Mesodermal cell (in vitro differentiated cells): ENCODE results near the gene SORCS2.

Source experiments
- H3K27ac ChIP-seq: 2 replicates; pipeline ENCODE4 v1.7.0; 2013; ENCODE audit warnings: mild to moderate bottlenecking, low read depth, low read length, moderate library complexity; ENCODE audit not compliant: severe bottlenecking
- H3K36me3 ChIP-seq: 2 replicates; pipeline ENCODE4 v1.7.1; 2013; ENCODE audit warnings: mild to moderate bottlenecking, low read length, moderate library complexity; ENCODE audit not compliant: control insufficient read depth, insufficient read depth
- H3K4me1 ChIP-seq: one replicate; pipeline ENCODE4 v1.7.1; 2013; ENCODE audit warnings: mild to moderate bottlenecking, low read length; ENCODE audit not compliant: insufficient read depth, control insufficient read depth, poor library complexity, severe bottlenecking
- H3K4me3 ChIP-seq: 2 replicates; pipeline ENCODE4 v1.7.0; 2013; ENCODE audit warnings: low read length, control low read depth, mild to moderate bottlenecking; ENCODE audit not compliant: insufficient read depth, poor library complexity, severe bottlenecking; ENCODE audit errors: extremely low read depth
- H3K9me3 ChIP-seq: 2 replicates; pipeline ENCODE4 v1.7.1; 2013; ENCODE audit warnings: mild to moderate bottlenecking, low read length, moderate library complexity; ENCODE audit not compliant: control insufficient read depth
- WGBS, 2 experiments: methylation state at CpG; one replicate each; pipeline ENCODE4 v1.1.5; 2013; ENCODE audit warnings: missing lambda C conversion rate in 2 of 2; ENCODE audit not compliant: insufficient coverage in 2 of 2; 5-methylcytosine and 5-hydroxymethylcytosine counted together

Gene SORCS2

GRCh38 chr4:7342223-7343080 is 150.1 kb downstream of the SORCS2 start:
- WGBS, 2 experiments: 93 to 97% methylated on average over 13 to 18 of the region's 21 CpGs

GRCh38 chr4:7343081-7343655 is 150.8 kb downstream of the SORCS2 start:
- 92 to 94% methylated on average over 17 to 18 of the region's 19 CpGs for WGBS, 2 experiments
- Histone ChIP-seq H3K9me3 (peaks cover 7% of the 10 kb centered on the region), H3K36me3 (no peaks in the 10 kb centered on the region), H3K27ac (no peak overlapping the region), H3K4me3 (no peak overlapping the region), H3K4me1 (no peaks in the 10 kb centered on the region)

More at GRCh38 chr4:7342223-7343080, 150.1 kb downstream of the SORCS2 start:
- Histone ChIP-seq H3K36me3 (no peaks in the 10 kb centered on the region), H3K9me3 (peaks cover 7% of the 10 kb centered on the region), H3K4me3 (no peak overlapping the region), H3K27ac (no peak overlapping the region), H3K4me1 (no peaks in the 10 kb centered on the region)

GRCh38 chr4:7343950-7344349 is 151.6 kb downstream of the SORCS2 start:
- Histone ChIP-seq H3K36me3 (no peaks in the 10 kb centered on the region), H3K4me3 (no peak overlapping the region), H3K4me1 (no peaks in the 10 kb centered on the region), H3K27ac (no peak overlapping the region), H3K9me3 (peaks cover 5% of the 10 kb centered on the region)
- WGBS, 2 experiments: 82 to 98% methylated on average over 6 to 8 of the region's 8 CpGs

- no peak overlapping the region for H3K27ac ChIP-seq
Observed at GRCh38 chr4:7344636-7345155, 152.4 kb downstream of the SORCS2 start.

GRCh38 chr4:7347981-7348380 is 155.6 kb downstream of the SORCS2 start:
- 87 to 100% methylated on average over 4 to 5 of the region's 7 CpGs for WGBS, 2 experiments
- H3K4me1 ChIP-seq: no peaks in the 10 kb centered on the region
- no peak overlapping the region for H3K27ac ChIP-seq
- no peaks in the 10 kb centered on the region for H3K9me3 ChIP-seq
- no peak overlapping the region for H3K4me3 ChIP-seq
- no peaks in the 10 kb centered on the region for H3K36me3 ChIP-seq

More at GRCh38 chr4:7344636-7345155, 152.4 kb downstream of the SORCS2 start:
- Histone ChIP-seq H3K4me1 (no peaks in the 10 kb centered on the region), H3K9me3 (no peaks in the 10 kb centered on the region), H3K36me3 (no peaks in the 10 kb centered on the region), H3K4me3 (no peak overlapping the region)
- 77 to 84% methylated on average over 6 of the region's 10 CpGs for WGBS, 2 experiments

- H3K27ac ChIP-seq: no peak overlapping the region
- WGBS, 2 experiments: 91 to 92% methylated on average over 14 to 18 of the region's 18 CpGs
Observed at GRCh38 chr4:7348946-7349900, 156.9 kb downstream of the SORCS2 start.

GRCh38 chr4:7350396-7350795 is 158.1 kb downstream of the SORCS2 start:
- no peaks in the 10 kb centered on the region for H3K4me1 ChIP-seq
- no peak overlapping the region for H3K27ac ChIP-seq
- no peaks in the 10 kb centered on the region for H3K9me3 ChIP-seq
- H3K36me3 ChIP-seq: no peaks in the 10 kb centered on the region
- no peak overlapping the region for H3K4me3 ChIP-seq
- WGBS, 2 experiments: 91 to 94% methylated on average over 6 of the region's 6 CpGs

More at GRCh38 chr4:7348946-7349900, 156.9 kb downstream of the SORCS2 start:
- Histone ChIP-seq H3K4me1 (no peaks in the 10 kb centered on the region), H3K4me3 (no peak overlapping the region), H3K9me3 (no peaks in the 10 kb centered on the region), H3K36me3 (no peaks in the 10 kb centered on the region)

- 72 to 75% methylated on average over 12 of the region's 12 CpGs for WGBS, 2 experiments
- Histone ChIP-seq H3K9me3 (no peaks in the 10 kb centered on the region), H3K27ac (no peak overlapping the region), H3K4me3 (no peak overlapping the region), H3K36me3 (no peaks in the 10 kb centered on the region), H3K4me1 (no peaks in the 10 kb centered on the region)
Observed at GRCh38 chr4:7351014-7351413, 158.7 kb downstream of the SORCS2 start.

- Histone ChIP-seq H3K9me3 (no peaks in the 10 kb centered on the region), H3K36me3 (no peaks in the 10 kb centered on the region), H3K27ac (no peak overlapping the region), H3K4me1 (no peaks in the 10 kb centered on the region), H3K4me3 (no peak overlapping the region)
- 77% methylated on average over 3 to 5 of the region's 6 CpGs for WGBS, 2 experiments
Observed at GRCh38 chr4:7352486-7352885, 160.1 kb downstream of the SORCS2 start.

- peaks cover 7% of the 10 kb centered on the region for H3K4me1 ChIP-seq
- no peaks in the 10 kb centered on the region for H3K9me3 ChIP-seq
- no peaks in the 10 kb centered on the region for H3K36me3 ChIP-seq
- WGBS, 2 experiments: 87 to 95% methylated on average over 6 to 7 of the region's 7 CpGs
- no peak overlapping the region for H3K27ac ChIP-seq
- no peak overlapping the region for H3K4me3 ChIP-seq
Observed at GRCh38 chr4:7353046-7353790, 160.9 kb downstream of the SORCS2 start.
